Superior temporal gyrus (tissue), 1 donor: ENCODE results near the gene SAE1.
"Not testable (repeated sequence)": the region's sequence is repeated elsewhere in the genome, so short reads cannot be mapped to it uniquely, and the experiment has no call there.

Source experiments
- DNase-seq: peaks from one replicate; pipeline ENCODE4 v3.0.0-alpha.2; 2016; ENCODE audit errors: extremely low spot score

Gene SAE1

DNA sequence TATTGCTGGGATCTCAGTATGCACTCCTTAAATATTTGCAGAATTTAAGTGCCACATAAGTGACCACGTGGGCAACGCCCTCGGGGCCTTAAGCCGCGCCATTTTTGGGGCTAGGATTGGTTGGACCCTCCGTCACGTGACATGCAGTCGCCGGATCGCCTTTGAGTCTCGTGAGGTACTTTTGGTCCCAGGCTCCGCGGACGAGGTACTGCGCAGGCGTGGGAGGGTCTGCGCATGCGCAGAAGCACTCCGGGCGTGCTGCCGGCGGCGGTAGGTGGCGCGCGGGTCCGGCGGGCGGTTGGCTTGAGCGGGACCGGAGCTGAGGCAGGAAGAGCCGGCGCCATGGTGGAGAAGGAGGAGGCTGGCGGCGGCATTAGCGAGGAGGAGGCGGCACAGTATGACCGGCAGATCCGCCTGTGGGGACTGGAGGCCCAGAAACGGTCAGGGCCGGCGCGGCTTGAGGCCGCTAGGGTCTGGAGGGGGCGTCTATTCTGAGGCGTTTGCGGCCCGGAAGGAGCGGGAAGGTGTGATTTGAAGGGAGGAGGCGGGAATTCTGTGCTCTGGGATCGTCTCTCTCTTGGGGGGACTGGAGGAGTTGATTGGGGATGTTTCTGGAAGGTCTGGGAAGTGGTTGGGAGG is at the start of gene SAE1:
SAE1 (plus strand) TSS at position 247 of the 639 bp plus-strand sequence; CDS start at position 343, 96 bp downstream.
- DNase-seq = peak; percentile 94

DNA sequence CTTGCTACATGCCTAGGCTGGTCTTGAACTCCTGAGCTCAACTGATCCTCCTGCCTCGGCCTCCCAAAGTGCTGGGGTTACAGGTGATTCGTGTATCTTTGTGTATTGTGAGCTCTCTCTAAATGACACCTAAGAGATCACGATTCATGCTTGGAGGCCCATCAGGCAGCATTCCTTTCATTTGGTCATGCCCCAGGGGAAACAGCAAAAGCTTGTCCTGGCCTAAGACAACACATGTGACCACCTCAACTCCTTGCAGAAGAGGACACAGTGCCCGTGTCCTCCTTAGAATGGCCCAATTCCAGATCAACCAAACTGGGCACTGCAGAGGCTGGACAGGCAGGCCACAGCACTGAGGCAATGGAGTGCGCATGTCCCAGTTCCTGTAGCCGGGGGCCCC is 49.5 kb upstream of the SAE1 start:
- DNase-seq = no peak

DNA sequence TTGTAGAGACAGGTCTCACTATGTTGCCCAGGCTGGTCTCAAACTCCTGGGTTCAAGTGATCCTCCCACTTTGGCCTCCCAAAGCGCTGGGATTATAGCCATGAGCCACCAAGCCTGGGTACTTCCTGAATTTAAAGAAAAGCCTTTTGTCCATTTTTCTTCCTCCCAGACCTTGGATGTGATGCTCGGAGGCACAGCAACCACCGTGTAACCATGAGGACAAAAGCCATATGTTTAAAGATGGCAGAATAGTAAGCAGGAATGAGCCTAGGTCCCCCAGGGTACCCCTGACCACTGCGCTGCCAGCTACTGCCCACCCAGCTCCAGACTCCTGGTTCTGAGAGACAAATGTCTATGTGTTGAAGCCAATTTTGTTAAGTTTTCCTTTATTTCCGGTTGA is 48.1 kb upstream of the SAE1 start:
- DNase-seq = no peak

DNA sequence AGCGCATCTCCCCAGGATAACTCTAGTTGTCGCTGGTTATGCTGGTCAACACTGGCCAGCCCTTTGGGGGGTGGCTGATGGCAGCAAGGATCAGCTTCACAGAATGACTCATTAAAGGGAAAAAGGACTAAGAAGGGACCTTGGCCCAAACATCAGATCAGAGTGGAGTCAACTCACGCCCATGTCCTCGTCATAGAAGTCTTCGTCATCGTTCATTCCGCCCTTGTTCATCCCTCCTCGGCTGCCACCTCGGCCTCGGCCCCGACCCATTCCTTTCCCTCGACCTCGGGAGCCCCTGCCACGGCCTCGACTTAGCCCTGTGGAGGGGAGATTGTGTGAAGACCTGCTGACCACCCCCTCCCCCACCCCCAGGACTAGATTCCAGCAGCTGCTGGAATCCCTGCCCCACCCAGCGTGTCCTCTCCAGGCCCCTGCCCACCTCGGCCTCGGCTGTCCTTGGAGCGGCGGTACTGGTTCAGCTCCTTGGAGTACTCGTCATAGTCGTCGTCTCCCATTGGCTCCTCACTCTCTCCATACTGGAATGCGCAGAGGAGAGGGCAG is 45.7 kb upstream of the SAE1 start:
- no peak for DNase-seq

DNA sequence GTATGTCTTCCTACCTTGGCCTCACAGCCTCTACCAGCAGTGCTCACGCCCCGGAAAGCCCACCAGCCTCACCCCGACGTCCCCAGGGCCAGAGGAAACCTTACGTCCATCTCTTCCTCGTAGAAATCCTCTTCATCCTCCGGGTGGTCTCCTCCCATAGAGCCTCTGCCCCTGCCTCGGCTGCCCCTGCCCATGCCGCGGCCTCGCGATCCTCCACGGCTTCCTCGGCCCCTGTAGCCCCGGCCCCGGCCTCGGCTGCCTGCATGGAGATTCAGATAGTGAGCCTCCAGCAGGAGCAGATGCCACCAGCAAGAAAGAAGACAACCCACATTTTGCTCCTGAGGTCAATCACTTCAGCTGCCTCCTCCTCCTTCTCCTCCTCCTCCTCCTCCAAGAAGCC is 44.4 kb upstream of the SAE1 start:
- no peak for DNase-seq

DNA sequence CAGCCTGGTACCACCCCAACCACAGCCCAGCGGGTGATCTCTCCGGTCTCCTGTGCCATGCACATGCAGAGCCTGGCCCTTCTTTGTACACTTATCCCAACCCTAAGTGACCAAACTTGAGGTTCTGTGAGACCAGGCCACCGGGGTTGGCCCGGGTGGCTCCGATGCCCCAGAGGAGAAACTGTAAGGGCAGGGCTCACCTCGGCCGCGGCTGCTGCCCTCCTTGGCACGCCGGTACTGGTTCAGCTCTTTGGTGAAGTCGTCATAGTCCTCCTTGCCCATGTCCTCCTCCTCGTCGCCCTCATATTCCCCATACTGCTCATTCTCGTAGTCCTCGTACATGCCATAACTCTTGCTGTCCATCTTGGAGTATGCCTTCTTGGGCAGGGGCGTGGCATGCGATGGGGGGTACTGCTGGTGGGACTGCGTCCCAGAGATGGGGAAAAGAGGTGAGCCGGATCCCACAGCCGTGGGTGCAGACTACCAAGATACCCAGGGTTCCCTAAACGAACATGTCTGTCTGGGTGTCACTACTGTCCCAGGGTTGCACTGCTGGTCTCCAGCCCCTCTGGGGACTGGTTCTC is 40.8 kb upstream of the SAE1 start:
- no peak for DNase-seq

DNA sequence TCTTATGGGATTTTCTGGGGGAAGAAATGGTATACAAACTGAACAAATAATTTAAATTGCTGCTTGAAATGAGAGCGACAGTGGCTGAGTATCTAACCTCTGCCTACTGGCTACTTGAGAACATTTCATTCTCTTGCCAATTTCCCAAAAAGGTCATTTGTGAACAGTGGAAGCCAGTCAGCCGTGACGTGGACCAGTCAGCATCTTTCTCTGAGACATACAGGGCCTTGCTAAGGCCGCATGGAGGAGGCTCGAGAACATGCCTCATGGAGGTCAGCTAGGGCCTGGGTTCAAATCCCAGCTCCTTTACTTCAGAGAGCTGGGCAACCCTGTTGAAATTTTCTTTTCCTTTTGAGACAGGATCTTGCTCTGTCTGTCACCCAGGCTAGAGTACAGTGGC is 37.4 kb upstream of the SAE1 start:
- no peak for DNase-seq

DNA sequence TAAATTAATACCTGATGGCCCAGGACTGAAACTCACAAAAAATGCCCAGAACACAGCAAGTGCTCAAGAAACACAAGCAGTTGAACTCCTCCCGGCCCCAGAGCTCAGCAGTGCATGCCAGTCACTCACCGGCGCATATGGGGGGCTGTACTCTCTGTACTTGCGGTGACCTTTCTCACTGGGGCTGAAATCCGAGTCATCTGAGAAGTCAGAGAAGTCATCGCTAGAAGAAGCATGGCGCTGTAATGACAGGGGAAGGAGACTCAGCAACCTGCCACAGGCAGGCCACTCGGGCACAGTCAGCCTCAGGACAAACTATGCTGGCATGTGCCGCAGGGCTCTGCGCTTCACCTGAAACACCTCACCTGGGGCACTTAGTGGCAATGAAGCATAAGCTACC is 36.8 kb upstream of the SAE1 start:
- no peak for DNase-seq

DNA sequence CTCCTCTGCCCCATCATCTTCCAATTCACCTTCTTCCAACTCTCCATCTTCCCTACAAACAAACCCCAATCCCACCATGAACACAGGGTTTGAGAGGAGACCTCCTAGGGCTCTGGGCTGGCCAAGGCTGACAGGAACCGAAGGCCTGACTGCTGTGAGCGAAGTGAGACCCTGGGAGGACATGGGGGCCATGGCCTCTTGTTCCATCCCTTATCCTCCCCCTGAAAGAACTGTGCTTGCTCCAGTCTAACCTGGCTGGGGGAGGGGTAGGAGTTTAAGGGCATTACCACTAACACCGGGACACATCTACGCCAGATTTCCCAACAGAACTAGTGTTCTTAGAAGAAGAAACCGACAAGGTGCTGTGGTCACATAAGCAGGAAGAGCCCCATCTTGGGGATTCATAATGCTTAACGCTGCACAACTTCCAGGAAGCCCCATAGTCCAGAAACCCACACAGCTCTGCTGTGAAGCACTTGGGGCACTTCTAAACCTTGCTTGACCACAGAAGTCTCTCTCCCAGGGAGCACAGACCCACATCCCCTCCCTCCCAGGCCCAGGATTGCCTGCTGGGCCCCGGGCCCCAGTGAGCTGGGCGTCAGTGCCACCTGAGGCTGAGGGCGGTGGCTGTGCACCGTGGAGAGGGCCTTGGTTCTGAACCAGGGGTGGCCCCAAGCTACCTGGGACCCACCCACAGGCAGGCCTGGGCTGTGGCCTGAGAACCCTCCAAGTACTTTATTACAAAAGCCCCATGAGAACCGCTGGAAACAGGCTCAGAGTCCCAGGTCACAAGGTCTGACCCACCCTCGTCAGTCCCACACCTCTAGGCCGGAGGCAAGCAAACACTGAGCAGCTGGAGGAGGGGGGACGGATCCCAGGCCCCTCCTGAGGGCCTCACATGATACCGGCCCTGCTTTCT is 35.8 kb upstream of the SAE1 start:
- DNase-seq = no peak

DNA sequence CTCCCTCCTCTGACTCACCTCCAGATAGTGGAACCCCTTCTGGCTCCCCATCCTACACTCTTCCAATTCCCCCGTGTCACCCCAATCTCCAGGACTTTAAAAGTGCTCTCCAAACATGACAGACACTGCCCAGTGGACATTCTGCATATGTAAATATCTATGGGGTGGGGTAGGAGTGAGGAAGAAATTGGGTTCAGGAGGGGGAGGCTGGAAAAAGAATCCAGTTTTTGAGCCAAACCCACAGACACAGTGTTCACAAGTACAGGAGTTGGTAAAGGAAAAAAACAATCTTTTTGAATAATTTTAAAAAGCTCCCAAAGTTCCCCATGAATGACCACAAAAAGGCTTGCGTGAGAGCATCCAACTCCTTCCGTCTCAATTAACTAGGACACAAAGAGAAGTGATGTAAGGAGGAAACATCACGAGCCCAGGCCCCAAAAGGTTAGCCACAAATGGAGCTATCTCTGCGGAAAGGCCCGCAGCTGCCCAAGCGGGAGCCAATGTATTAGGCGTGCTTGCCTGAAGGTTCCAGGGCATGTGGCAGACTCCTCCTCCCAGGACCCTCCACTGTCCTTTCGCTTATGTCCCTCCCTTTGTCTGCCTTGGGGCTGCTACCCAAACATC is 35.0 kb upstream of the SAE1 start:
- DNase-seq = no peak

DNA sequence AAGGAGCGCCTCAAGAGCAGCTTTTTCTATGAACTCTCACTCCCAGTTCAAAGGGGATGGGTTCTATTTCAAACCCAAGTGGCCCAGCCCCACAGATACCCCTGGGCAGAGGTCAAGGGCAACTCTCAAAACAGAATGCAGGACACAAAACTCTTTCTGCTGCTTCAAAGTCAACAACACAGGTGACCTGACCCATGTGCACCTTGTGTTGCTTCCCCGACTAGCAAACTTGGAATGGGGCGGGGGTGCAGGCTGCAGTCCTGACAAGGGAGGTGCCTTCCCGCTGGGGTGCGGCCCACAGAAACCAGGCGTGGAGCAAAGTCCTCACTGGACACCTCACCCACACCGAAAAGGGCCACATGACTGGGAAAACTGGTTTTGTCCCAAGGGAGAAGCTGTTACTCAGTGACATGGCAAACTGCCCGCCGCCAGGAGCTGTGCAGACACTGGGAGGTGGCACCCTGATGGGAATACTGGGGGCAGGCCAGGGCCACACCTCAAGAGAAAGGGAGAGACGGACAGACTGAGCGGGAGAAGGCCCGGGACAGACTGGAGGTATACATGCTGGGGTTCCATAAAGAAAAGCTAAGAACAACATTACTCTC is 34.4 kb upstream of the SAE1 start:
- DNase-seq = no peak

DNA sequence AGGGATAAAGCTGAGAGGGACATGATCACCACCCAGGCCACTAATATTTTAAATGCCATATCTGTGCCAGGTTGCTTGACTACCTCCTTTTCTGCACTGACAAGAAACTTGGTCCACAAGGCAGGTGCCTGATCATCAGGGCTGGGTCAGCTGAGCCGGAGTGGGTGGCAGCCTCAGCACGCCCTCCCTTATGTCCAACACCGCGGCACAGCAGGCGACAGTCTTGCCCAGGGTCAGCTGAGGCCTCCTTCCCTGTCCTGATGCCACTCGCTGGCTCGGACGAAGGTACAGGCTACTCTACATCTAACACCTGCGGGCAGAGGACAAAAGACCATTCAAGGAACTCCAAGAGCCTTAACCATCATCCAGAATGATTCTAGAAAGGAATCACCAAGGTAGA is 33.9 kb upstream of the SAE1 start:
- no peak for DNase-seq

DNA sequence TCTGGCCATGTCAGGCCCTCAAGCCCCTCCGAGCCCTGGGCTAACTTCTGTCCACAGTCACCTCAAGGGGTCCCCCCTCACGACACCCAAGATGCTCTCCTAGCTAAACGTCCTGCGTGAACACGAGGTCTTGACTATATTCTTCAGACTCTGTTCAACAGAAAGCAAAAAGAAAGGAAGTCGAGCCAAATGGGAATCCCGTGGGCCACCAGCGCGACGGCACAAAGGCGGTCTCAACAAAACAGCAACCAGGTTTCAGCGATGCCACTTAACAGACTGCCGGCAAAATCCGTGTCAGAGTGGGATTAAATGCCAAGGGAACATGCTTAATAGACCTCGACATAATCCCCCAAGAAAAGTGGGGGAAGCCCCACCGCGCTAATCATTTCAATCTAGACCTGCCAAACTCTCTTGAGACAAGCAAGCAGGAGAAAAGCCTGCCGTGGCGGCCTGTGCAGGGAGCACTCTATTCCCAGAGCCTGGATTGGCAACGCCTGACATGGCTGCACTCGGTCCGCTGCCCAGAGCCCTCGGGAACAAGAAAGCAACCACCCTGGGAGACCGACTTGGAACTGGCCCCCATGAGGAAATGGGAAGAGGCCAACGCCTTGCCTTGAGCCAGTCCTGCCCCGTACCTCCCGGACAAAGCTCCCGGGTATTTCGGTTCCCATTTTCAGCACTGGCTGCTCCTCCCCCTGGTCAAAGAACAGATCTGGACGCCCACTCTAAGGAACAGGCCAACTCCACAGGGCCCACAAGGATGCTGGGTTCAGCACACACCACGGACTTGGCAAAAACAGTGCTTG is 33.0 kb upstream of the SAE1 start:
- peak; percentile 57 for DNase-seq

DNA sequence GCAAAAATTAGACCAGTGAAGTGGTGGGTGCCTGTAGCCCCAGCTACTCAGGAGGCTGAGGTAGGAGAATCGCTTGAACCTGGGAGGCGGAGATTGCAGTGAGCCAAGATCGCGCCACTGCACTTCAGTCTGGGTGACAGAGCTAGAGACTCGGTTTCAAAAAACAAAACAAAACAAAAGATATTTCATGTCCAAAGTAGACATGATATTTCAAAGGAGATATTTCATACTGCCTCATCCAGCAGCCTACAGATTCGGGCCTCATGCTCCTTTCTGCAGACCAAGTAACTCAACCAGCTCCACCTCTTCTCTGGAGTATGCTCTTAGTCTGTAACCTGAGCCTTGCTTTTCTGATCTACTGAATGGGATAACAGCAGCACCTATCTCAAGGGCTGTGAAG is 32.0 kb upstream of the SAE1 start:
- no peak for DNase-seq

DNA sequence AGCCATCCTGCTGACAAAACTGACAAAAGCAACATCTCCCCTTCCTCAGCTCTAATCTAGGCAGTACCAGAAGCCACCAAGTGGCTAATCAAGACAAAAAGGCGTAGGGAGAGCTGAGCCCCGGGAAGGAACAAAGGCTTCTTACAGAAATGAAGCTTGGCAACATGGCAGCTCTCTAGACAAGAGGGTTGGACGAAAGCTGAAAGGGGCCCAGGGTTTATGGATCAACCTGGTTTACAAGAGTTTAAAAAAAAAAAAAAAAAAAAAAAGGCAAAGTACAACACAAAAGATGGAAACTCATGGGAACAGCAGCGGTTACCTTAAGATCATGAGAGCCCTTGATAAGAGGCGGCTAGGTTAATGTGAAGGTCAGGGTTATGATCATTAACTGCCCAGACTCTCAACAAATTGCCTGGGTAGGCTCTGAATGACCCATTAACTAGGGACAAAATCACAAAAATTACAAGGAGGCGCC is 31.0 kb upstream of the SAE1 start:
- no peak for DNase-seq

DNA sequence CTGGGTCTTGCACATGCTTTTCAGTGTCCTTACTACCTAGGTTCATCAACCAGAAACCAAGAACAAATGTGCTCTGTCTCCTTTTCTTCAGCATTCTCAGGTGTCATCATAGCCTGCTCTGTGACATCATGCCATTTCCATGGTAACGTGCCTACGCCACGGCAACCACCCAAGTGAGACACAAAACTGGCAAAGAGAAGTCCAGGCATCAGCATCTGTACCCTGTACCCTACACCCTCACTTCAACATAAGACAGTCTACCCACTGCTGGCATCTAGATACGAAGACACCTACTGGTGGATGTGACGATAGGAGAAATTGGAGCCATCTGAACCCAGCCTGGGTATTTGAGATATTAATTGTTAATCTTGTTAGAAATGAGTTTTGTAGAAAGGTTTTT is 30.3 kb upstream of the SAE1 start:
- DNase-seq = no peak

DNA sequence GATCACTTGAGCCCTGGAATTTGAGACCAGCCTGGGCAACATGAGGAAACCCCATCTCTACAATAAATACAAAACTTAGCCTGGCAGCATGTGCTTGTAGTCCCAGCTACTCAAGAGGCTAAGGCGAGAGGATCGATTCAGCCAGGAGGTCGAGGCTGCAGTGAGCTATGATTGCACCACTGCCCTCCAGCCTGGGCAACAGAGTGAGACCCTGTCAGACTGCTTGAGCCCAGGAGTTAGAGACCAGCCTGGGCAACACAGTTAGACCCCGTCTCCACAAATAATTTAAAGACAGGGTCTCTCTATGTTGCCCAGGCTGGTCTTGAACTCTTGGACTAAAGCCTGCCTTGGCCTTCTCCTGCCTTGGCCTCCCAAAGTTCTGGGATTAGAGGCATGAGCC is 29.5 kb upstream of the SAE1 start:
- not testable (repeated sequence) for DNase-seq

DNA sequence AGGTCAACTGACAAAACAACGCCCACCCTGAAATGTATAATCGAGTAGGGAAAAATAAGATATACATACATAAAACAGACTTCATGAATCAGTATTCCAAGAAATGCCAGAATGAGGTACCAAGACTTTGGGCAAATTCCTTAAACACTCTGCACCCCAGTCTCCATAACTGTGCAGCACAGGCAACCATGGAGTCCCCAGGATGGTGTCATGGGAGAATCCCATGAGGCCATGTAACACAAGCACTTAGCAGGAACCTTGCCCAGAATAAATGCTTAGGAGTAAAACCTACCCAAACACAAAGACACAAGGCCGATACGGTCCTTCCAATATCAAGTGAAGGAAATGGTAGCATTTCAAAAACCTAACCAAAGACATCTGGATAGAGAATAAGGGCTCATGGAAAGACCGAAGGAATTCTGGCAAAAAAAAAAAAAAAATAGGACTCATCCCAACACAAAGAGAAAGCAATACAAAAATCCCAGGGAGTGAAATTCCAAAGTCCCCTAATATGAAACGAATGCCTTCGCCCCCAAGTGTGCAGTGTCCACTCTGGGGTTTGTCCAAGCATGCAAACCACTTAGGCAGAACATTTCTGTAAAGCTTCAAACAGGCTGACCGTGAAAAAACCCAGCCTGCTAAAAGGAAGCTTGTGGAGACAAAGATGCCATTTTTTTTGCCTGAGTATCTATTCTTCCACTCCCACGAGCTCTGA is 28.1 kb upstream of the SAE1 start:
- no peak for DNase-seq

DNA sequence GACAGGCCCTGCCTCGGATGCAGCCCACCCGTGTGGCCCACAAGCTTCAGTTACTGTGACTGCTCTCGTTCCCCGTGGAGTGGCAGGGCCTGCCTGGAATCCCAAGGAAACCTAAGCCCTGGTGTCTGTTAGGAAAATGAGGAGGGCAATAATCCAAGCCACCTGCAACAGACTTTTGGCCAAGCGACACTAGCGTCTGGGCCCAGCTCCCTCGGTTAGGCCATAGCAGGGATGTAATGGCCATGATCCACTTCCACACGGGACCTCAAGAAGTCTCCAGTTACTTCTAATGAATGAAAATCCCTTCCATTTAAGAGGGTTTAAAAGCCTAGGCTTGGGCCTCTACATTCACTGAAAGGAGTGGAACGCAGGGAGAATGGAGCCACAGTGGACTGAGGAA is 26.0 kb upstream of the SAE1 start:
- DNase-seq = no peak

DNA sequence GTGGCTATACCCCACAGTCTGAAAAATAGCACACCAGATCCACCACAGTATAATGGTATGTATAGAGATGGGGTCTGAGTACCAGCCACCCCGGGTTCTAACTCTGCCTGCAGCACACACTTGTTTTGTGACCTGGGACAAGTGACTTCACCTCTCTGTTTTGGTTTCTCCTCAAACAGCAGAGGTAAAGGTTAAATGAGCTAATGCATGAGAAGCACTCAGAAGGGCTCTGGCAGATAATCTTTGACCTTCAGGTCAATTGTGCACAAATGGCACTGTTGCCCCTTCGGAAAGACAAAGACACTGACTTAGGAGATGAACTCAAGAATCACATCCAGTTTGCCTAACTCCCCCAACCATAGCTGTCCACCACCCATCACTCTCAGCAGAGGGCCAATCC is 24.8 kb upstream of the SAE1 start:
- DNase-seq = no peak
